GM10847 (cell line): ENCODE data around the gene EEFSEC.

Experiments used
- POLR2A ChIP-seq: IDR thresholded peaks from 2 replicates; pipeline ENCODE4 v1.6.1; 2011; ENCODE audit not compliant: insufficient read length; ENCODE audit errors: extremely low read depth

The EEFSEC gene

GRCh38 chr3:128254967-128255366, 101.7 kb downstream of the EEFSEC start:
- no peak for TF ChIP-seq POLR2A

DNA sequence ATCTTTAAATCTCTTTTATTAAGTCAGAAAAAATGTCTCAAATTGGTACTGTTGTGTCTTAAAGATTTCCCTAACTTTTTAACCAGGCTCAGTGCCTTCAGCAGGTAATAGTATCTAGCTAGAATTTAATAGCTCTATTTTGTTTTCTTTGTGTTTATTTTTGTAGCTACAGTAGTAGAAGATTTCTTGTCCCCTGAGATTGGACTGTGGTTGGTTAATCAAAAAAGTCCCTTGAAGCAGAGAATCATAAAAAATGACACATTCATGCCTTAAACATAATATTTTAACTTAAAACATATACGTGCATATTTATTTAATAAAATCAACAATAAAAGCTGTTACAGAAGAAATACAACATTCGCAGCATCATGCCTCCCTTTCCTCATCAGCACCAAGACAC, 102.8 kb downstream of the EEFSEC start:
- no peak for TF ChIP-seq POLR2A

GRCh38 chr3:128257632-128258031, 104.4 kb downstream of the EEFSEC start:
- no peak for TF ChIP-seq POLR2A

DNA sequence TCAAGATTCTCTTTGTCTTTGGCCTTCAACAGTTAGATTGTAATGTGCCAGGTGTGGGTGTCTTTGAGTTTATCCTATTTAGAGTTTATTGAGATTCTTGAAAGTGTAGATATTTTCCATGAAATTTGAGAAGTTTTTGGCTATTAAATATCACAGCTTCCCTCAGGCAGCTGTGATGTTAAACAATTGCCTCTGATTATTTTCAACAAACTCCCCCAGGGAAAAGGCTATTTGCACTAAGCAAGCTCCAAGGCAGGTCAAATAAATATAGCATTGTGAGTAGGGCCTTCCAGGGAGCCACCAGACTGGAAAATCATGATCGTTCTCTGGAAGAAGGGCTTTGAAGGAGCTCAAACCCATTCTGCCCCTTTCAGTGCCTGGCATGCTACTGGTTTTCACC, 107.0 kb downstream of the EEFSEC start:
- TF ChIP-seq POLR2A: no peak

DNA sequence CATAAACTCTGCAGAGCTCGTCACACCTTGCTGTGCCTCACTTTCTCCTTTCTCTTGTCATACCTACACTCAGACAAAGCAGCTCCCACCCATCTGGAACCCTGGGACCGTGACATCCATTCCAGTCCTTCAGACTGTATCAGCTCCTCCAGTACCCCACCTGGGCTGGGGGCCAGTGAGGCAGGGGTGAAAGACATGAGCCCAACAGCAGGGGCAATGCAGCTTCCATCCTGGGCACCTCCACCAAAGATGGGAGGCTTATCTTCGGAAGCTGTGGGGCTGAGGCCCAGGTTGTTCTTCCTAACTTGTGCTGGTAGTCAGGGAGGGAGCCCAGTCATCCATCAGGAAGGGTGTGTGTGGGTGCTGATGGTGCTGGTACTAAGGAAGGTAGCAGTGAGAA, 109.2 kb downstream of the EEFSEC start:
- no peak for TF ChIP-seq POLR2A

DNA sequence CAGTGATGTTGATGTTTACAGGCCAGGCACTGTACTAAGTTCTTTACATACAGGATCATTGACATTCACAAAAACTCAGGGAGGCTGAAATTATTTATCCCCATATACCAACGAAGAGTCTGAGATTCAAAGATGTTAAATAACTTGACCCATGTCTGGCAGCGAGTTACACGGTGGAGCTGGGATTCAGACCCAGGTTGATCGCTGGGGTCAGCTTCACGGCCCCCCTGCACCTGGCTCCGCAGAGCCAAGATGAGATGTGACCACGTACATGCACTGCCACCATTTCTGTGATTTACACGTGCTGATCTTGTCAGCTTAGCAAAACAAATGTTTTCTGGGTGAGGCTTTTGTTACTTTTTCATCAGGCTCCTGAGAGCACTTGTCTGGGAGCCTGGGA, 109.8 kb downstream of the EEFSEC start:
- TF ChIP-seq POLR2A: no peak

- TF ChIP-seq POLR2A: no peak
Measured at GRCh38 chr3:128263946-128264345, 110.7 kb downstream of the EEFSEC start.

DNA sequence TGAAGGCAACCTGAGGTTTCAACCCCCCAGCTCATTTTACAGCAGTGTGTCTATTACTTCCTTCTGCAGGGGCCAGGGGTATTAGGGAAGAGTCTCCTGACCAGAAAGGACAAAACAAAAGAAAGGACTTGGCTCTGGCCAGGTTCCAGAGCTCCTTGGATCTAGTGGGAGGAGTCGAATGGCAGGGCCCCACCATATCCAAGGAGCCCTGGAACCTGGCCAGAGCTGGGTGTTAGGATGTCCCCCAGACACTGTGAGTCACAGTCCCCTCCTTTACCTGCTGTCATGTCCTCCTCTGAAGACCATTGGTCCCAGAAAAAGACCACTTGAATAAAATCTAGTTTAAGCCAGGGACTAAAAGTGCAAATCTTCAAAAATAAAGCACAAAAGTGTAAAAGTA, 113.2 kb downstream of the EEFSEC start:
- no peak for TF ChIP-seq POLR2A

- no peak for TF ChIP-seq POLR2A
Measured at GRCh38 chr3:128267541-128267940, 114.3 kb downstream of the EEFSEC start.

- no peak for TF ChIP-seq POLR2A
Measured at GRCh38 chr3:128269006-128269775, 115.9 kb downstream of the EEFSEC start.

DNA sequence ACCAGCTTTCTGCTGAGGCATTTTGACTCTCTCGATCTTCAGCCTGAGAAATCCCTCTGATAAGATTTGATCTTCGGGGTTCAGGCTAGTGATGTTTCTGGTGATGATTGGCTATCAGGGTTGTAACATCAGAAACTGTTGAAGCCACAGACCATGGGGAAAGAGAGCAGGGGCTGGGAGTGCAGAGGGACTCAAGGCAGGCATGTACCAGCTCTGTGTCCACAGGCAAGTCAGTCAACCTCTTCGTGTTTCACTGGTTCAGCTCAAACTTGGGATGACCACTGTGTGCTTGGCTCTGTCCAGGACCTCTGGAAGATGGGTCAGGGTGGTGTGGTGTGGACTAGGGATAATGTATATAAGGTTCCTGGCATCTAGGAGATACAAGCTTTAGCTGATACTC, 116.5 kb downstream of the EEFSEC start:
- no peak for TF ChIP-seq POLR2A

GRCh38 chr3:128270559-128271492, 117.5 kb downstream of the EEFSEC start:
- no peak for TF ChIP-seq POLR2A

DNA sequence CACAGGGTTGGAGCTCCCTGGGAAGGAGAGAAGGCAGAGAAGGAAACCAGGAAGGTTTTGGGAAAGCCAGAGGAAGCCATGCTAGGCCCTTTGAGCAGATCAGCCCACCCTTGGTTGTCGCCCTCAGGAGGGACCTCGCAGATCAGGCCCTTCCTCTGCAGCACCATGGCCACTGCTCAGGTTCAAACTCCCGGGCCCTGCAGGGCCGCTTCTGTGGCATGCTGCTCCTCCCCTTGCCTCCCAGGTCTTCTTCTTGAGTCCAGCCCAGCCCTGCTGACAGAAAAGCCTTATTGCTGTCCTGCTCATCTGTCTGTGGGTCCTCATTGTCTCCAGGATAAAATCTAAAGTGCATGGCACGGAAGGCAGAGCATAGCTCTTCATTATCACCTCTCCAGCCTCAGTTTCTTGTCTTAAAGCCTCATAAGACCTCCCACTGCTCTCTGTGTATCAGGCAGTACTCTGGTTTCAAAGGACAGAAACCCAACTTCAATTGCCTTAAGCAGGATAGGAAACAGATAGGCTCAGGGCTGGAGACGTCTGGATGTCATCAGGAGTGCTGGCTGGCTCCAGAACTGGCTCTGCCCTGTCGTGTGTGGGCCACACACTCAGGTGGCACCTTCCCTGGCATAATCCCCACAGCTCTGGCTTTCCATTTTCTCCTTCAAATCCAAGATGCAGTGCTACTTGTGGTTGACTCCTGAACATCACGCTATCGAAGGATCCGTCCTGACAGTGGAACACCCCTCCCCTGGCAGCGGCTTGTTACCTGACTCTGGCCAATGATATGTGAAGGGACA, 118.5 kb downstream of the EEFSEC start:
- no peak for TF ChIP-seq POLR2A

DNA sequence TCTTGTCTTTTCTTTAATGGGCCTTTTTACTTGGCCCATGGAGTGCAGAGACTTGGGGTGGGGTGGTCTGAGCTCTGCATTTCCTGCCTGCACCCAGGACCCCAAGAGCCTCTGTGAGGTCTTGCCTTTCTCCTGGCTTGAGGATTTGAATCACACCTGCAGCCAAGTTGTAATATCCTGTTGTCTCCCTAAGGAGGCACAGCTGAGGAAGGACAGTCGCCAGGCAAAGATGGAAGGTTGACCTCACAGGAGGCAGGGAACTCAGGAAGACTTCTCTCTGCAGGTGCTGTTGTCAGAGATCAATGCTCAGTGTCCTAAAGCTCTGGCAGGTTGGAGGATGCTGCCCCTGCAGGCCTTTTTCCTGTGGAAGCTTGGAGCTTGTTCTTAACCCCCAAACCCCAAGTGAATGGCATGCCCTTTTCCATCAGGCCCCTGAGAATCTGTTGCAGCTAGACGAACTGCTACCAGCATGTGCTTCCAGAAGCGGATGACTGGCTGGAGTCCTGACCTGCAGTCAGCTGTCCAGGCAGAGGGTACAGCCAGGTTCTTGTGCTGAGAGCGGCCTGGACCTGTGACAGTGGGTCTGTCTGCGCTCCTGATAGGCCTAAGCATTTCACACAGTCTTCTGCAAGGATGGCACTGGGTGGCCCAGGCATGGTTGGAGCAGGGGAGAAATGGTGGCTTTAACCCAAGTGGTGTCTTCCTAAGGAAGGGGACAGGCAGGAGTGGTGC, 120.0 kb downstream of the EEFSEC start:
- no peak for TF ChIP-seq POLR2A
